Measurements from ENCODE around the gene SMU1.

- TF ChIP-seq ISL1 (CRISPR knock-in tag; IDR thresholded peaks at IDR 0.05) (no peak), ZNF565 (CRISPR knock-in tag; conservative IDR thresholded peaks at IDR 0.05; ENCODE audit: low read depth) (no peak)
Observed at GRCh38 chr9:33048054-33048465, 28.4 kb downstream of the SMU1 start.
